ENCODE measurements around the gene RPP25.

The RPP25 gene

GRCh38 chr15:74967670-74968069, 11.1 kb upstream of the RPP25 start:
- Histone ChIP-seq H4K20me1 (ENCODE audit: insufficient read depth, low read length) (no peaks in the 10 kb centered on the region), H3K9me3 (replicated peaks; ENCODE audit: insufficient read depth, low read length) (no peaks in the 10 kb centered on the region), H2AFZ (ENCODE audit: low read length) (no peak overlapping the region), H3K36me3 (replicated peaks; ENCODE audit: insufficient read depth, low read length) (no peaks in the 10 kb centered on the region), H3K79me2 (ENCODE audit: low read length) (no peaks in the 10 kb centered on the region), H3K27ac (ENCODE audit: low read length) (no peak overlapping the region), H3K9ac (ENCODE audit: low read length) (no peak overlapping the region), H3K4me3 (ENCODE audit: low read length) (no peak overlapping the region), H3K27me3 (replicated peaks; ENCODE audit: insufficient read depth, low read length) (no peaks in the 10 kb centered on the region), H3K9me2 (replicated peaks; ENCODE audit: insufficient read depth, low read length) (no peaks in the 10 kb centered on the region), H3K4me2 (ENCODE audit: low read depth, low read length) (no peak overlapping the region), H3F3A (ENCODE audit: insufficient read depth, low read length) (no peaks in the 10 kb centered on the region), H3K4me1 (ENCODE audit: low read length) (peaks cover 7% of the 10 kb centered on the region; the same call in 1 of the 2 replicates)
- no peak for TF ChIP-seq EZH2phosphoT487 (IDR thresholded peaks at IDR 0.05; ENCODE audit: low read length)
- TF ChIP-seq CTCF (IDR thresholded peaks at IDR 0.05; ENCODE audit: low read length): no peak
- TF ChIP-seq EZH2 (optimal IDR thresholded peaks at IDR 0.05; ENCODE audit: low read depth, low read length): no peak
- DNase-seq: no peak

- Histone ChIP-seq H3K36me3 (replicated peaks; ENCODE audit: insufficient read depth, low read length) (no peaks in the 10 kb centered on the region), H3K9me2 (replicated peaks; ENCODE audit: insufficient read depth, low read length) (no peaks in the 10 kb centered on the region), H3K27ac (ENCODE audit: low read length) (no peak overlapping the region), H3K9me3 (replicated peaks; ENCODE audit: insufficient read depth, low read length) (no peaks in the 10 kb centered on the region), H3K27me3 (replicated peaks; ENCODE audit: insufficient read depth, low read length) (no peaks in the 10 kb centered on the region), H2AFZ (ENCODE audit: low read length) (no peak overlapping the region), H3K9ac (ENCODE audit: low read length) (no peak overlapping the region), H3K4me3 (ENCODE audit: low read length) (no peak overlapping the region), H3K4me1 (ENCODE audit: low read length) (peaks cover 20% of the 10 kb centered on the region), H4K20me1 (ENCODE audit: insufficient read depth, low read length) (no peaks in the 10 kb centered on the region), H3K4me2 (ENCODE audit: low read depth, low read length) (0 out of 2 replicates have a peak overlapping the region, but pooled peaks have one; percentile 2), H3K79me2 (ENCODE audit: low read length) (no peaks in the 10 kb centered on the region), H3F3A (ENCODE audit: insufficient read depth, low read length) (peaks cover 5% of the 10 kb centered on the region; the same call in 1 of the 2 replicates)
- no peak for TF ChIP-seq EZH2phosphoT487 (IDR thresholded peaks at IDR 0.05; ENCODE audit: low read length)
- no peak for TF ChIP-seq CTCF (IDR thresholded peaks at IDR 0.05; ENCODE audit: low read length)
- TF ChIP-seq EZH2 (optimal IDR thresholded peaks at IDR 0.05; ENCODE audit: low read depth, low read length): no peak
- peak; percentile 30 for DNase-seq
Observed at GRCh38 chr15:74964794-74965193, 8.2 kb upstream of the RPP25 start.

GRCh38 chr15:74963213-74963612, 6.6 kb upstream of the RPP25 start:
- no peak overlapping the region for H3K9ac ChIP-seq (ENCODE audit: low read length)
- H3K4me3 ChIP-seq (ENCODE audit: low read length): no peak overlapping the region
- no peak for DNase-seq
- H2AFZ ChIP-seq (ENCODE audit: low read length): no peak overlapping the region
- no peak for TF ChIP-seq EZH2phosphoT487 (IDR thresholded peaks at IDR 0.05; ENCODE audit: low read length)
- TF ChIP-seq EZH2 (optimal IDR thresholded peaks at IDR 0.05; ENCODE audit: low read depth, low read length): no peak
- no peak for TF ChIP-seq CTCF (IDR thresholded peaks at IDR 0.05; ENCODE audit: low read length)
- H4K20me1 ChIP-seq (ENCODE audit: insufficient read depth, low read length): no peaks in the 10 kb centered on the region
- no peaks in the 10 kb centered on the region for H3K79me2 ChIP-seq (ENCODE audit: low read length)
- H3K36me3 ChIP-seq (replicated peaks; ENCODE audit: insufficient read depth, low read length): no peaks in the 10 kb centered on the region
- H3K9me2 ChIP-seq (replicated peaks; ENCODE audit: insufficient read depth, low read length): no peaks in the 10 kb centered on the region
- H3K27me3 ChIP-seq (replicated peaks; ENCODE audit: insufficient read depth, low read length): no peaks in the 10 kb centered on the region
- H3K4me1 ChIP-seq (ENCODE audit: low read length): peaks cover 20% of the 10 kb centered on the region
- no peaks in the 10 kb centered on the region for H3K9me3 ChIP-seq (replicated peaks; ENCODE audit: insufficient read depth, low read length)
- peaks cover 5% of the 10 kb centered on the region; the same call in 1 of the 2 replicates for H3F3A ChIP-seq (ENCODE audit: insufficient read depth, low read length)
- H3K4me2 ChIP-seq (ENCODE audit: low read depth, low read length): no peak overlapping the region
- H3K27ac ChIP-seq (ENCODE audit: low read length): no peak overlapping the region

Data from MM.1S (cell line).